Testis (tissue), 3 donors: ENCODE measurements around the gene MPL. TPM values are rescaled to one million over a fixed set of nuclear protein-coding genes. Genes with fewer than 3 reads are reported as not detected.

Source experiments
- DNase-seq: peaks from one replicate; pipeline ENCODE4 v3.0.0-alpha.2; 2019
- H3K27ac ChIP-seq, 2 donors: fragments of 200-600 bp; sonication (generic); one replicate each; pipeline ENCODE4 v1.5.1; 2019
- H3K27me3 ChIP-seq: fragments of 200-600 bp; sonication (generic); one replicate; pipeline ENCODE4 v1.5.1; 2019
- H3K36me3 ChIP-seq: fragments of 200-600 bp; sonication (generic); one replicate; pipeline ENCODE4 v1.5.1; 2017; ENCODE audit warnings: low read depth; ENCODE audit errors: missing control alignments
- H3K4me1 ChIP-seq: fragments of 200-600 bp; sonication (generic); one replicate; pipeline ENCODE4 v1.5.1; 2019
- H3K4me3 ChIP-seq, 2 donors: fragments of 200-600 bp; sonication (generic); one replicate each; pipeline ENCODE4 v1.5.1; 2017 to 2019
- H3K9me3 ChIP-seq: fragments of 200-600 bp; sonication (generic); one replicate; pipeline ENCODE4 v1.5.1; 2017
- CTCF ChIP-seq, 3 experiments: fragments of 450-650 bp in 2 of 3; fragments of 200-600 bp in 1 of 3; sonication (generic) in 1 of 3; IDR thresholded peaks; one replicate each; pipeline ENCODE4 v1.5.1; 2016 to 2019; ENCODE audit warnings: antibody characterized with exemption in 3 of 3, mild to moderate bottlenecking in 2 of 3, moderate library complexity in 1 of 3
- POLR2A ChIP-seq: fragments of 450-650 bp; IDR thresholded peaks from one replicate; pipeline ENCODE4 v1.6.1; 2017; ENCODE audit warnings: antibody characterized with exemption, mild to moderate bottlenecking, moderate library complexity
- WGBS, 2 donors: methylation state at CpG; one replicate each; pipeline ENCODE4 v1.1.5; 2018; 5-methylcytosine and 5-hydroxymethylcytosine counted together
- intact Hi-C: fragments of 100-400 bp; cut with DNase I; formaldehyde crosslinking; loops from one replicate; pipeline ENCODE4 v1.15.1; 2023; ENCODE audit warnings: low total_unique reads
- polyA plus RNA-seq: library from polyadenylated mRNA; stranded (reverse); fragments of 350-450 nt; fragmentation: Illumina TruSeq; extraction: RNeasy Lipid Tissue Mini Kit (QIAGEN cat#74804); gene quantifications from one replicate; pipeline ENCODE4 v1.2.3, GENCODE V29; 2014; ENCODE audit warnings: low read depth, low replicate concordance; ENCODE audit not compliant: insufficient read depth
- total RNA-seq, 2 donors: library from RNA; depleted of rRNA; stranded (reverse); fragments of >200 nt; gene quantifications; one replicate each; pipeline ENCODE4 v1.2.3, GENCODE V29; 2016

Gene MPL
- total and polyA plus RNA-seq, 3 donors from 2014 or later, result 0.32 to 0.56 (median 0.47) TPM

- TF ChIP-seq CTCF (IDR thresholded peaks at IDR 0.05), result no peak
- no peak for TF ChIP-seq POLR2A
- Histone ChIP-seq H3K27me3 (no peaks in the 10 kb centered on the region), H3K27ac (no peak overlapping the region), H3K4me3 (no peak overlapping the region), H3K9me3 (no peaks in the 10 kb centered on the region), H3K4me1 (peaks cover 19% of the 10 kb centered on the region), H3K36me3 (no peaks in the 10 kb centered on the region)
- intact Hi-C loops, result no loop called here
- 94% methylated on average over 2 of the region's 2 CpGs for WGBS, 2 donors
- no peak for DNase-seq
Measured at GRCh38 chr1:43383449-43383848, 45.8 kb downstream of the MPL start.

- WGBS, 2 donors, result 90% methylated on average over 6 of the region's 6 CpGs
- intact Hi-C loops, result no loop called here
- Histone ChIP-seq H3K4me3 (no peak overlapping the region), H3K4me1 (peaks cover 28% of the 10 kb centered on the region), H3K27me3 (no peaks in the 10 kb centered on the region), H3K36me3 (no peaks in the 10 kb centered on the region), H3K9me3 (no peaks in the 10 kb centered on the region), H3K27ac (no peak overlapping the region)
- TF ChIP-seq CTCF (IDR thresholded peaks at IDR 0.05) (no peak), POLR2A (no peak)
- no peak for DNase-seq
Measured at GRCh38 chr1:43386676-43387075, 49.1 kb downstream of the MPL start.

GRCh38 chr1:43387976-43388599 lies 50.5 kb downstream of the MPL start:
- Histone ChIP-seq H3K4me3 (no peak overlapping the region), H3K4me1 (peaks cover 17% of the 10 kb centered on the region), H3K36me3 (no peaks in the 10 kb centered on the region), H3K9me3 (no peaks in the 10 kb centered on the region), H3K27ac (no peak overlapping the region), H3K27me3 (no peaks in the 10 kb centered on the region)
- TF ChIP-seq POLR2A (no peak), CTCF (IDR thresholded peaks at IDR 0.05) (no peak)
- intact Hi-C loops, result no loop called here
- 51 to 55% methylated on average over 4 of the region's 4 CpGs for WGBS, 2 donors
- DNase-seq, result no peak

GRCh38 chr1:43388613-43389012 lies 51.0 kb downstream of the MPL start:
- Histone ChIP-seq H3K4me3 (peak overlapping the region; percentile 87 to 99), H3K9me3 (no peaks in the 10 kb centered on the region), H3K36me3 (no peaks in the 10 kb centered on the region), H3K4me1 (peaks cover 17% of the 10 kb centered on the region), H3K27me3 (no peaks in the 10 kb centered on the region), H3K27ac (peak overlapping the region in 1 of 2 donors; percentile 87)
- intact Hi-C loops, result no loop called here
- DNase-seq, result no peak
- no peak for TF ChIP-seq CTCF (IDR thresholded peaks at IDR 0.05)
- TF ChIP-seq POLR2A, result no peak
- 25 to 42% methylated on average over 3 of the region's 3 CpGs for WGBS, 2 donors
